IMR-90 (cell line): ENCODE results near the gene BTK. TPM values are rescaled to one million over a fixed set of nuclear protein-coding genes. Genes with fewer than 3 reads are reported as not detected.

Experiments used
- ATAC-seq: fragments of 200-7000 bp; cut with Tn5 transposase; 2 replicates; pipeline ENCODE4 v1.9.1; 2020; ENCODE audit warnings: low read depth, mild to moderate bottlenecking, moderate library complexity
- BruUV-seq: library from RNA; stranded (reverse); fragments of 400-500 nt; replicated peaks from 2 replicates; lab custom pipeline; 2021; lab: Mats Ljungman, UMichigan
- CTCF ChIA-PET: fragments of 300-600 bp; formaldehyde crosslinking; extraction: SDS; loops from one replicate; lab custom pipeline; 2021; ENCODE audit warnings: antibody characterized with exemption; lab: Yijun Ruan, JAX
- POLR2A ChIA-PET: fragments of 300-600 bp; sonication (Branson Sonifier 250); formaldehyde crosslinking; loops from one replicate; lab custom pipeline; 2022; ENCODE audit warnings: antibody characterized with exemption; ENCODE audit not compliant: unreplicated experiment; lab: Charles Lee
- DNase-seq: peaks from one replicate; pipeline ENCODE4 v3.0.0; 2013
- H2AFZ ChIP-seq: replicated peaks from 2 replicates; pipeline ENCODE3; 2013; ENCODE audit warnings: low read length, mild to moderate bottlenecking; ENCODE audit not compliant: poor library complexity
- H2AK5ac ChIP-seq: 2 replicates; pipeline ENCODE4 v1.6.1; 2013; ENCODE audit warnings: low read depth, low read length, inconsistent platforms
- H2AK9ac ChIP-seq: replicated peaks from 2 replicates; pipeline ENCODE3; 2013; ENCODE audit warnings: mild to moderate bottlenecking, low read depth, low read length, moderate library complexity; ENCODE audit not compliant: poor library complexity
- H2BK120ac ChIP-seq: 2 replicates; pipeline ENCODE4 v1.6.1; 2013; ENCODE audit warnings: low read depth, low read length, inconsistent platforms
- H2BK15ac ChIP-seq: 3 replicates; pipeline ENCODE4 v1.6.1; 2013; ENCODE audit warnings: low read depth, low read length, inconsistent platforms
- H2BK20ac ChIP-seq: 2 replicates; pipeline ENCODE4 v1.6.1; 2013; ENCODE audit warnings: low read depth, mild to moderate bottlenecking, inconsistent platforms, low read length, moderate library complexity
- H2BK5ac ChIP-seq: 2 replicates; pipeline ENCODE4 v1.6.1; 2013; ENCODE audit warnings: mild to moderate bottlenecking, low read depth, low read length, inconsistent platforms; ENCODE audit not compliant: poor library complexity, severe bottlenecking
- H3K14ac ChIP-seq: replicated peaks from 2 replicates; pipeline ENCODE4 v1.6.1; 2013; ENCODE audit warnings: low read depth, low read length, inconsistent platforms
- H3K18ac ChIP-seq: 2 replicates; pipeline ENCODE4 v1.6.1; 2013; ENCODE audit warnings: low read depth, low read length, control low read depth
- H3K23ac ChIP-seq: 2 replicates; pipeline ENCODE4 v1.6.1; 2013; ENCODE audit warnings: low read depth, low read length, inconsistent platforms
- H3K27ac ChIP-seq: 2 replicates; pipeline ENCODE4 v1.5.1; 2013; ENCODE audit warnings: mild to moderate bottlenecking, control low read depth, low read length; ENCODE audit not compliant: insufficient read depth
- H3K27me3 ChIP-seq: 2 replicates; pipeline ENCODE4 v1.6.1; 2013; ENCODE audit warnings: low read length; ENCODE audit not compliant: control insufficient read depth, insufficient read depth
- H3K36me3 ChIP-seq: 2 replicates; pipeline ENCODE4 v1.6.1; 2013; ENCODE audit warnings: low read length, mixed read lengths; ENCODE audit not compliant: control insufficient read depth, insufficient read depth
- H3K4ac ChIP-seq: 2 replicates; pipeline ENCODE4 v1.6.1; 2013; ENCODE audit warnings: low read depth, low read length, inconsistent platforms
- H3K4me1 ChIP-seq: 2 replicates; pipeline ENCODE4 v1.6.1; 2013; ENCODE audit warnings: low read length, mixed read lengths; ENCODE audit not compliant: control insufficient read depth, insufficient read depth
- H3K4me2 ChIP-seq: 2 replicates; pipeline ENCODE4 v1.6.1; 2013; ENCODE audit warnings: low read depth, mild to moderate bottlenecking, control low read depth, low read length, moderate library complexity
- H3K4me3 ChIP-seq: 2 replicates; pipeline ENCODE4 v1.5.1; 2013; ENCODE audit warnings: low read depth, mild to moderate bottlenecking, control low read depth, low read length, moderate library complexity; ENCODE audit not compliant: insufficient read depth
- H3K56ac ChIP-seq: 2 replicates; pipeline ENCODE4 v1.6.1; 2013; ENCODE audit warnings: low read length, inconsistent platforms; ENCODE audit not compliant: insufficient read depth; ENCODE audit errors: extremely low read depth
- H3K79me1 ChIP-seq, 2 experiments: 2 replicates each; pipeline ENCODE4 v1.6.1; 2013; ENCODE audit warnings: low read length in 2 of 2, inconsistent platforms in 1 of 2, low read depth in 1 of 2
- H3K9ac ChIP-seq: 2 replicates; pipeline ENCODE4 v1.6.1; 2013; ENCODE audit warnings: low read depth, low read length, control low read depth
- H3K9me1 ChIP-seq: 2 replicates; pipeline ENCODE4 v1.6.1; 2013; ENCODE audit warnings: low read length, inconsistent platforms; ENCODE audit not compliant: insufficient read depth
- H3K9me3 ChIP-seq: 2 replicates; pipeline ENCODE4 v1.6.1; 2013; ENCODE audit warnings: low read length; ENCODE audit not compliant: control insufficient read depth, insufficient read depth
- H4K20me1 ChIP-seq: 2 replicates; pipeline ENCODE4 v1.6.1; 2013; ENCODE audit warnings: low read length, inconsistent platforms; ENCODE audit not compliant: insufficient read depth
- H4K5ac ChIP-seq: 2 replicates; pipeline ENCODE4 v1.6.1; 2013; ENCODE audit warnings: mild to moderate bottlenecking, low read depth, low read length, control low read depth
- H4K8ac ChIP-seq, 2 experiments: 2 replicates each; pipeline ENCODE4 v1.6.1; 2013; ENCODE audit warnings: low read depth in 2 of 2, low read length in 2 of 2, control low read depth in 1 of 2, inconsistent platforms in 1 of 2
- H4K91ac ChIP-seq: 2 replicates; pipeline ENCODE4 v1.6.1; 2013; ENCODE audit warnings: low read depth, low read length, inconsistent platforms; ENCODE audit not compliant: insufficient read depth
- BHLHE40 ChIP-seq: fragments of 150-350 bp; IDR thresholded peaks from 2 replicates; pipeline ENCODE4 v1.6.1; 2016; ENCODE audit warnings: mild to moderate bottlenecking, low read depth, low read length
- FOS ChIP-seq: fragments of 150-350 bp; IDR thresholded peaks from 2 replicates; pipeline ENCODE4 v1.6.1; 2016; ENCODE audit warnings: low read depth, low read length
- MAZ ChIP-seq: IDR thresholded peaks from 2 replicates; pipeline ENCODE4 v1.6.1; 2012; ENCODE audit warnings: low read depth, mild to moderate bottlenecking, low read length, improper control_type of control experiment, moderate library complexity, borderline replicate concordance
- RAD21 ChIP-seq: IDR thresholded peaks from 2 replicates; pipeline ENCODE4 v1.6.1; 2012; ENCODE audit warnings: low read length, improper control_type of control experiment
- WGBS, 2 experiments: methylation state at CpG; one replicate each; pipeline versions ENCODE4 v1.1.5 to v1.1.7; 2013; ENCODE audit warnings: missing lambda C conversion rate in 2 of 2; ENCODE audit not compliant: insufficient read length in 1 of 2; ENCODE audit errors: extremely low coverage in 2 of 2; 5-methylcytosine and 5-hydroxymethylcytosine counted together
- dilution Hi-C: fragments of 300-500 bp; cut with HindIII; formaldehyde crosslinking; loops from one replicate; pipeline ENCODE4 v1.14.3; 2018; ENCODE audit warnings: low sequenced_read_pairs; ENCODE audit not compliant: unreplicated experiment
- in situ Hi-C: fragments of 300-500 bp; cut with MboI; formaldehyde crosslinking; loops from 3 replicates; pipeline ENCODE4 v1.14.3; 2019; ENCODE audit warnings: low sequenced_read_pairs, inconsistent platforms, mixed read lengths
- intact Hi-C: fragments of 100-400 bp; cut with micrococcal nuclease; formaldehyde crosslinking; loops from 2 replicates; pipeline ENCODE4 v1.10.0; 2022
- polyA plus RNA-seq, 3 experiments: library from polyadenylated mRNA; depleted of rRNA; stranded (reverse); fragments of >200 nt; gene quantifications; 2 replicates each; pipeline ENCODE4 v1.2.3, GENCODE V29; 2012; ENCODE audit warnings: low replicate concordance in 1 of 3
- total RNA-seq: library from RNA; depleted of rRNA; stranded (reverse); fragments of >200 nt; gene quantifications from 2 replicates; pipeline ENCODE4 v1.2.3, GENCODE V29; 2012

The BTK gene
- total and polyA plus RNA-seq, 2 of the 4 experiments (the other 2 are of a cell fraction), result not detected

DNA sequence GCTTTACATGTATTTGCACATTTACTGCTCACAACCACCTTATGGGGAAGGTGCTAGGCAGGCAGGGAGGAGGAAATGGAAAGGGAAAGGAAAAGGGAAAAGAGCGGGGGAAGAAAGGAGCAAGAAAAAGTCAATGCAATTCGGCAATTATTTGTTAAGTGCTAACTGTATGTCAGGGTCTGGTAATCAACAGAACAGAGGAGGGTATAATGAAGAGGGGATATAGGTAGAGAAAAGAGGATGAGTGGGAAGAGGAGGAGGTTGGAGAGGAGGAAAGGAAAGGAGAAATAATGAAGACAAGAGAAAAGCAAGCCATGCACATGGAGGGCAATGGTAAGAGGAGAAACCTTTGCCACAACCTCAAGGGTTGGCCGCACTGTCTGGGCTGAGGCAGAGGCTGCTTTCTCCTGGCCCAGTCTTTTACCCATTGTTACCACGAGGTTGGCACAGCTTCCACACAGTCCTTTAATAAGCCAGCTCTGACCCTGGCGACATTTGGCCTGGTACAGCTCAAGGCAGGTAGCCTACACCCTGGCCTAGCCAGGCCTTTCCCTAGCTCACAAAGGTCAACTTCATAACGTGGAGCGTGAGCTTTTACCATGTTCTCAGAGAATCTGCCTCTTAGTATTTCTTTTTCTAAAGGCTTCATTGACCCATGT is 836 bp downstream of the BTK start:
- intact Hi-C loops (no loop called here), in situ Hi-C loops (no loop called here), dilution Hi-C loops (no loop called here)
- no peak for DNase-seq
- no peak overlapping the region for H3K14ac ChIP-seq
- no peak overlapping the region for H2BK120ac ChIP-seq
- H4K8ac ChIP-seq, result no peak overlapping the region
- H3K4me2 ChIP-seq, result no peak overlapping the region
- H3K79me1 ChIP-seq, result no peaks in the 10 kb centered on the region
- H4K5ac ChIP-seq, result no peak overlapping the region
- TF ChIP-seq BHLHE40, result no peak
- TF ChIP-seq FOS, result no peak
- no peak for TF ChIP-seq RAD21
- TF ChIP-seq MAZ, result no peak
- no peaks in the 10 kb centered on the region for H3K36me3 ChIP-seq
- H3K27me3 ChIP-seq, result peaks cover 16% of the 10 kb centered on the region
- no peak overlapping the region for H2BK20ac ChIP-seq
- H3K9me1 ChIP-seq, result no peaks in the 10 kb centered on the region
- H3K9ac ChIP-seq, result no peak overlapping the region
- H3K56ac ChIP-seq, result no peak overlapping the region
- H3K18ac ChIP-seq, result no peak overlapping the region
- H4K91ac ChIP-seq, result no peak overlapping the region
- no peak overlapping the region for H3K4ac ChIP-seq
- H3K23ac ChIP-seq, result no peak overlapping the region
- H3K4me1 ChIP-seq, result no peaks in the 10 kb centered on the region
- no peak overlapping the region for H2AFZ ChIP-seq
- POLR2A ChIA-PET, result no interaction called here
- H2BK5ac ChIP-seq, result no peak overlapping the region
- H2BK15ac ChIP-seq, result no peak overlapping the region
- H2AK5ac ChIP-seq, result no peak overlapping the region
- BruUV-seq, result no TSS peak
- no peaks in the 10 kb centered on the region for H4K20me1 ChIP-seq
- no peak overlapping the region for H3K27ac ChIP-seq
- H3K4me3 ChIP-seq, result no peak overlapping the region
- no peak for ATAC-seq
- H3K9me3 ChIP-seq, result no peaks in the 10 kb centered on the region
- WGBS, 2 experiments, result 73% methylated on average over 3 of the region's 7 CpGs; no CpG with 5 or more reads in 1 of the 2 experiments
- no peak overlapping the region for H2AK9ac ChIP-seq
- CTCF ChIA-PET, result no interaction called here
